K562 (cell line): ENCODE results near the gene MAP1LC3B. TPM values are rescaled to one million over a fixed set of nuclear protein-coding genes. Genes with fewer than 3 reads are reported as not detected.

Source experiments
- ATF1 ChIP-seq, 2 experiments: fragments of 450-650 bp in 1 of 2; IDR thresholded peaks; 2 replicates each; pipeline ENCODE4 v1.6.1; 2016; ENCODE audit warnings: missing compliant biosample characterization in 1 of 2, missing genetic modification characterization in 1 of 2
- BCL6 ChIP-seq: fragments of 250-450 bp; sonication (Bioruptor Pico); IDR thresholded peaks from 2 replicates; pipeline ENCODE4 v1.4.0; 2020
- GABPA ChIP-seq: fragments of 200-800 bp; sonication (Bioruptor generic); conservative IDR thresholded peaks from 2 replicates; pipeline ENCODE4 v1.6.1; 2016; ENCODE audit warnings: low read depth, missing genetic modification characterization, missing compliant biosample characterization
- GATA2 ChIP-seq: sonication (generic); formaldehyde crosslinking; IDR thresholded peaks from 2 replicates; pipeline ENCODE4 v1.4.0; 2020; ENCODE audit warnings: mild to moderate bottlenecking, missing genetic modification reagents
- HSF4 ChIP-seq: fragments of 250-450 bp; sonication (Bioruptor Pico); IDR thresholded peaks from 2 replicates; pipeline ENCODE4 v2.1.2; 2022; ENCODE audit warnings: mild to moderate bottlenecking, moderate library complexity, borderline replicate concordance
- MIER1 ChIP-seq: fragments of 450-650 bp; IDR thresholded peaks from 2 replicates; pipeline ENCODE4 v1.6.1; 2016; ENCODE audit warnings: antibody characterized with exemption, mild to moderate bottlenecking, low read depth
- POLR2H ChIP-seq: IDR thresholded peaks from 2 replicates; pipeline ENCODE4 v1.6.1; 2016; ENCODE audit warnings: missing genetic modification characterization, low read depth, mild to moderate bottlenecking, control low read depth, missing compliant biosample characterization, moderate library complexity
- SRF ChIP-seq, 2 experiments: fragments of 250-450, 450-650 bp in 1 of 2; sonication (Bioruptor Pico) in 1 of 2; sonication (generic) in 1 of 2; formaldehyde crosslinking; IDR thresholded peaks; 2 replicates each; pipeline versions ENCODE4 v1.5.0 to v1.5.1; 2020 to 2022; ENCODE audit warnings: mild to moderate bottlenecking in 1 of 2, missing genetic modification reagents in 1 of 2
- STAG1 ChIP-seq: sonication (generic); formaldehyde crosslinking; IDR thresholded peaks from 2 replicates; pipeline ENCODE4 v1.5.0; 2020; ENCODE audit warnings: missing genetic modification reagents, borderline replicate concordance
- ZNF263 ChIP-seq: sonication (generic); formaldehyde crosslinking; IDR thresholded peaks from 2 replicates; pipeline ENCODE4 v1.8.0; 2022; ENCODE audit warnings: mild to moderate bottlenecking, missing genetic modification reagents, borderline replicate concordance
- ZNF384 ChIP-seq: IDR thresholded peaks from 2 replicates; pipeline ENCODE4 v1.6.1; 2012; ENCODE audit warnings: low read depth, low read length, improper control_type of control experiment
- ZNF584 ChIP-seq: fragments of 200-800 bp; sonication (Bioruptor generic); IDR thresholded peaks from 2 replicates; pipeline ENCODE4 v1.6.1; 2016; ENCODE audit warnings: low read depth, mild to moderate bottlenecking, missing genetic modification characterization, missing compliant biosample characterization
- polyA plus RNA-seq, 8 experiments: library from polyadenylated mRNA; depleted of rRNA in 4 of 8; stranded (reverse) in 5 of 8; unstranded in 3 of 8; fragments of >200 nt; fragmentation: Nextera tagmentation in 2 of 8; fragmentation: Illumina TruSeq in 1 of 8; extraction: Ambion mirVana in 2 of 8; extraction: Trizol in 1 of 8; gene quantifications; 2 replicates each; pipeline versions ENCODE4 v1.2.1 to v1.2.3, GENCODE V29; 2011 to 2014; ENCODE audit warnings: inconsistent platforms in 1 of 8, missing spikeins in 1 of 8
- total RNA-seq, 7 experiments: library from RNA; depleted of rRNA in 6 of 7; stranded (reverse); fragments of >200 nt in 6 of 7; fragmentation: Illumina TruSeq in 2 of 7; extraction: Trizol in 2 of 7; gene quantifications; 2 replicates each; pipeline versions ENCODE4 v1.2.1 to v1.2.3, GENCODE V29; 2011 to 2021; ENCODE audit warnings: low replicate concordance in 1 of 7
- TF ChIP-seq, protein P1 (sequence below), 2 experiments: fragments of 200-800 bp in 1 of 2; sonication (Bioruptor generic) in 1 of 2; sonication (generic) in 1 of 2; formaldehyde crosslinking in 1 of 2; IDR thresholded peaks in 1 of 2; conservative IDR thresholded peaks in 1 of 2; 2 replicates each; pipeline versions ENCODE4 v1.5.0 to v1.6.1; 2016 to 2020; ENCODE audit warnings: missing compliant biosample characterization in 1 of 2, missing genetic modification characterization in 1 of 2, missing genetic modification reagents in 1 of 2
- TF ChIP-seq, protein P2 (sequence below): fragments of 450-650 bp; IDR thresholded peaks from one replicate; pipeline ENCODE4 v1.6.1; 2018; ENCODE audit warnings: mild to moderate bottlenecking, moderate library complexity; ENCODE audit not compliant: partially characterized antibody
- TF ChIP-seq, protein P3 (sequence below): sonication (generic); formaldehyde crosslinking; IDR thresholded peaks from 2 replicates; pipeline ENCODE4 v1.5.0; 2020; ENCODE audit warnings: missing genetic modification reagents
- TF ChIP-seq, protein P4 (sequence below), 2 experiments: fragments of 450-650 bp in 1 of 2; sonication (generic) in 1 of 2; formaldehyde crosslinking in 1 of 2; IDR thresholded peaks in 1 of 2; conservative IDR thresholded peaks in 1 of 2; 2 replicates each; pipeline versions ENCODE4 v1.6.1 to v1.8.1; 2016 to 2023; ENCODE audit warnings: mild to moderate bottlenecking in 2 of 2, moderate library complexity in 2 of 2, inconsistent platforms in 1 of 2, missing genetic modification reagents in 1 of 2
- TF ChIP-seq, protein P5 (sequence below), 2 experiments: fragments of 450-650 bp; conservative IDR thresholded peaks; 2 replicates each; pipeline ENCODE4 v1.6.1; 2017; ENCODE audit warnings: mild to moderate bottlenecking in 2 of 2, moderate library complexity in 2 of 2

Gene MAP1LC3B
- total and polyA plus RNA-seq, 9 of the 15 experiments (the other 6 are each of a cell fraction or from before 2014, with no cell fraction given), result 16.0 to 81.5 (median 36.7) TPM

DNA sequence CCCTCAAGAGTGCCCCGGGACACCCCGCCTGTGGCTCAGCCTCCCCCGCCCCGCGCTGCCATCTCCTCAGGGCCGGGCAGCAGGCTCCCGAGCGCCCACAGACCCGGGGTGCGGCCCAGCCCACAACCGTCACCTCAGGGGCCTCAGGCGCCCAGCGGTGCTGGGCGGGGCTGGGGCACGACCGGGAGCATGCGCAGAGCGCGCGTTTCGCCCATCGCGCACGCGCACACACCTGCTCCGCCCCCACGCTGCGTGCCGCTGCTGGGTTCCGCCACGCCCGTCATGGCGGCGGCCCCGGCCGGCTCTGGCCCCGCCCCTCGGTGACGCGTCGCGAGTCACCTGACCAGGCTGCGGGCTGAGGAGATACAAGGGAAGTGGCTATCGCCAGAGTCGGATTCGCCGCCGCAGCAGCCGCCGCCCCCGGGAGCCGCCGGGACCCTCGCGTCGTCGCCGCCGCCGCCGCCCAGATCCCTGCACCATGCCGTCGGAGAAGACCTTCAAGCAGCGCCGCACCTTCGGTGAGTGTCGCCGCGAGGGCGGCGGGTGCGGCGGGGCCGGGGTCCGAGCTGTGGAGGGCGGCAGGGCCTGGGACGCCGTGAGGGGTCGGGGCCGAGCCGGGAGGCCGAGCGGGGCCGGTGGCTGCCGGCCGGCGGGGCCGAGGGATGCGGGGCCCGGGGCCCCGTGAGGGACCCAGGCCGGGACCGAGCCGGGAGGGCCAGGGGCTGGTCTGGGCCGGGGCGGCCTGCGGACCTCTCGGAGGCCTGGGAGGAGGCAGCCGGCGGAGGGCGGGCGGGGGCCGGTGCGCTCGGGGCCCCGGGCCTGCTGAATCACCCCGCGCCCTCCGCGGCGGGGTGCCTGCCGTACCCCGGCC is at the start of gene MAP1LC3B (continued):
- TF ChIP-seq ZNF384, result no peak
- no peak for TF ChIP-seq HSF4 (CRISPR knock-in tag)
- TF ChIP-seq, protein P1, sequence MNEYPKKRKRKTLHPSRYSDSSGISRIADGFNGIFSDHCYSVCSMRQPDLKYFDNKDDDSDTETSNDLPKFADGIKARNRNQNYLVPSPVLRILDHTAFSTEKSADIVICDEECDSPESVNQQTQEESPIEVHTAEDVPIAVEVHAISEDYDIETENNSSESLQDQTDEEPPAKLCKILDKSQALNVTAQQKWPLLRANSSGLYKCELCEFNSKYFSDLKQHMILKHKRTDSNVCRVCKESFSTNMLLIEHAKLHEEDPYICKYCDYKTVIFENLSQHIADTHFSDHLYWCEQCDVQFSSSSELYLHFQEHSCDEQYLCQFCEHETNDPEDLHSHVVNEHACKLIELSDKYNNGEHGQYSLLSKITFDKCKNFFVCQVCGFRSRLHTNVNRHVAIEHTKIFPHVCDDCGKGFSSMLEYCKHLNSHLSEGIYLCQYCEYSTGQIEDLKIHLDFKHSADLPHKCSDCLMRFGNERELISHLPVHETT (CRISPR knock-in tag; conservative IDR thresholded peaks at IDR 0.05 in 1 of 2, IDR thresholded peaks at IDR 0.05 in 1 of 2), result peak in 1 of 2 experiments; percentile 16; a peak in 1 of 4 replicates
- no peak for TF ChIP-seq GATA2 (CRISPR knock-in tag)
- peak; percentile 88 for TF ChIP-seq POLR2H (tag)
- TF ChIP-seq BCL6 (CRISPR knock-in tag), result no peak
- no peak; a peak in 1 of 4 replicates for TF ChIP-seq SRF (CRISPR knock-in tag; IDR thresholded peaks at IDR 0.05)
- TF ChIP-seq, protein P2, sequence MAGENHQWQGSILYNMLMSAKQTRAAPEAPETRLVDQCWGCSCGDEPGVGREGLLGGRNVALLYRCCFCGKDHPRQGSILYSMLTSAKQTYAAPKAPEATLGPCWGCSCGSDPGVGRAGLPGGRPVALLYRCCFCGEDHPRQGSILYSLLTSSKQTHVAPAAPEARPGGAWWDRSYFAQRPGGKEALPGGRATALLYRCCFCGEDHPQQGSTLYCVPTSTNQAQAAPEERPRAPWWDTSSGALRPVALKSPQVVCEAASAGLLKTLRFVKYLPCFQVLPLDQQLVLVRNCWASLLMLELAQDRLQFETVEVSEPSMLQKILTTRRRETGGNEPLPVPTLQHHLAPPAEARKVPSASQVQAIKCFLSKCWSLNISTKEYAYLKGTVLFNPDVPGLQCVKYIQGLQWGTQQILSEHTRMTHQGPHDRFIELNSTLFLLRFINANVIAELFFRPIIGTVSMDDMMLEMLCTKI, result no peak
- no peak for TF ChIP-seq STAG1 (CRISPR knock-in tag)
- 0 out of 2 replicates have a peak, but pooled peaks have one; percentile 23 for TF ChIP-seq ZNF263
- no peak for TF ChIP-seq MIER1
- TF ChIP-seq ATF1 (CRISPR knock-in tag; IDR thresholded peaks at IDR 0.05), result peak; percentile 58; the same call in 1 of the 2 replicates
- peak; percentile 97 for TF ChIP-seq ATF1 (tag; IDR thresholded peaks at IDR 0.05)
- TF ChIP-seq, protein P3, sequence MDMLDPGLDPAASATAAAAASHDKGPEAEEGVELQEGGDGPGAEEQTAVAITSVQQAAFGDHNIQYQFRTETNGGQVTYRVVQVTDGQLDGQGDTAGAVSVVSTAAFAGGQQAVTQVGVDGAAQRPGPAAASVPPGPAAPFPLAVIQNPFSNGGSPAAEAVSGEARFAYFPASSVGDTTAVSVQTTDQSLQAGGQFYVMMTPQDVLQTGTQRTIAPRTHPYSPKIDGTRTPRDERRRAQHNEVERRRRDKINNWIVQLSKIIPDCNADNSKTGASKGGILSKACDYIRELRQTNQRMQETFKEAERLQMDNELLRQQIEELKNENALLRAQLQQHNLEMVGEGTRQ (CRISPR knock-in tag), result peak; percentile 94
- TF ChIP-seq, protein P4, sequence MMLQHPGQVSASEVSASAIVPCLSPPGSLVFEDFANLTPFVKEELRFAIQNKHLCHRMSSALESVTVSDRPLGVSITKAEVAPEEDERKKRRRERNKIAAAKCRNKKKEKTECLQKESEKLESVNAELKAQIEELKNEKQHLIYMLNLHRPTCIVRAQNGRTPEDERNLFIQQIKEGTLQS (IDR thresholded peaks at IDR 0.05), result 0 out of 2 replicates have a peak, but pooled peaks have one; percentile 9
- TF ChIP-seq, protein P4 (CRISPR knock-in tag; conservative IDR thresholded peaks at IDR 0.05), result peak; percentile 92
- TF ChIP-seq GABPA (tag), result peak; percentile 56
- TF ChIP-seq, protein P5, sequence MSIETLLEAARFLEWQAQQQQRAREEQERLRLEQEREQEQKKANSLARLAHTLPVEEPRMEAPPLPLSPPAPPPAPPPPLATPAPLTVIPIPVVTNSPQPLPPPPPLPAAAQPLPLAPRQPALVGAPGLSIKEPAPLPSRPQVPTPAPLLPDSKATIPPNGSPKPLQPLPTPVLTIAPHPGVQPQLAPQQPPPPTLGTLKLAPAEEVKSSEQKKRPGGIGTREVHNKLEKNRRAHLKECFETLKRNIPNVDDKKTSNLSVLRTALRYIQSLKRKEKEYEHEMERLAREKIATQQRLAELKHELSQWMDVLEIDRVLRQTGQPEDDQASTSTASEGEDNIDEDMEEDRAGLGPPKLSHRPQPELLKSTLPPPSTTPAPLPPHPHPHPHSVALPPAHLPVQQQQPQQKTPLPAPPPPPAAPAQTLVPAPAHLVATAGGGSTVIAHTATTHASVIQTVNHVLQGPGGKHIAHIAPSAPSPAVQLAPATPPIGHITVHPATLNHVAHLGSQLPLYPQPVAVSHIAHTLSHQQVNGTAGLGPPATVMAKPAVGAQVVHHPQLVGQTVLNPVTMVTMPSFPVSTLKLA (conservative IDR thresholded peaks at IDR 0.05), result peak; percentile 75 to 93
- TF ChIP-seq ZNF584 (CRISPR knock-in tag), result peak; percentile 85; the same call in 1 of the 2 replicates
